Fibroblast of villous mesenchyme (primary cell): Measurements from ENCODE around the gene B3GALT6. TPM values are rescaled to one million over a fixed set of nuclear protein-coding genes. Genes with fewer than 3 reads are reported as not detected.
"Not testable (repeated sequence)": the region's sequence is repeated elsewhere in the genome, so short reads cannot be mapped to it uniquely, and the experiment has no call there.

Experiments
- DNase-seq: peaks from one replicate; pipeline ENCODE4 v3.0.0-alpha.2; 2010; ENCODE audit warnings: low read depth
- H3K4me3 ChIP-seq: 2 replicates; pipeline ENCODE4 v1.5.1; 2011; ENCODE audit warnings: low read depth, mild to moderate bottlenecking, low read length
- CTCF ChIP-seq: IDR thresholded peaks from 2 replicates; pipeline ENCODE4 v1.5.1; 2012; ENCODE audit warnings: low read depth, mild to moderate bottlenecking, low read length; ENCODE audit not compliant: insufficient read depth
- total RNA-seq: library from RNA; depleted of rRNA; stranded (reverse); fragments of >200 nt; gene quantifications from 2 replicates; pipeline ENCODE4 v1.2.3, GENCODE V29; 2012

Gene B3GALT6
- total RNA-seq, 1 donor = 25.0 TPM

GRCh38 chr1:1247341-1247913 lies 15.4 kb downstream of the B3GALT6 start:
- no peak for DNase-seq
- TF ChIP-seq CTCF = no peak
- H3K4me3 ChIP-seq = no peak overlapping the region

GRCh38 chr1:1248009-1248913 lies 16.2 kb downstream of the B3GALT6 start:
- H3K4me3 ChIP-seq, DNase-seq: not testable (repeated sequence)

GRCh38 chr1:1250786-1251284 lies 18.8 kb downstream of the B3GALT6 start:
- DNase-seq = no peak
- H3K4me3 ChIP-seq = no peak overlapping the region
- no peak for TF ChIP-seq CTCF

GRCh38 chr1:1253314-1253713 lies 21.3 kb downstream of the B3GALT6 start:
- H3K4me3 ChIP-seq = no peak overlapping the region
- DNase-seq = no peak
- TF ChIP-seq CTCF = no peak

- H3K4me3 ChIP-seq = no peak overlapping the region
- TF ChIP-seq CTCF = no peak
- no peak for DNase-seq
These were observed 22.1 kb downstream of the B3GALT6 start for GRCh38 chr1:1253972-1254666.

GRCh38 chr1:1254667-1254998 lies 22.6 kb downstream of the B3GALT6 start:
- DNase-seq = no peak
- H3K4me3 ChIP-seq = no peak overlapping the region
- no peak for TF ChIP-seq CTCF

- no peak for DNase-seq
- H3K4me3 ChIP-seq = no peak overlapping the region
- no peak for TF ChIP-seq CTCF
These were observed 23.0 kb downstream of the B3GALT6 start for GRCh38 chr1:1255078-1255477.
